K562 (cell line): Measurements from ENCODE around the gene NAP1L1. TPM values are rescaled to one million over a fixed set of nuclear protein-coding genes. Genes with fewer than 3 reads are reported as not detected.

Experiments
- CLOCK ChIP-seq: fragments of 250-450 bp; sonication (Bioruptor Pico); IDR thresholded peaks from 2 replicates; pipeline ENCODE4 v1.4.0; 2020; ENCODE audit warnings: mild to moderate bottlenecking, moderate library complexity, borderline replicate concordance
- EWSR1 ChIP-seq: fragments of 450-650 bp; IDR thresholded peaks from 2 replicates; pipeline ENCODE4 v1.6.1; 2018; ENCODE audit warnings: borderline replicate concordance, mild to moderate bottlenecking, low read depth, moderate library complexity; ENCODE audit not compliant: partially characterized antibody
- HMGXB4 ChIP-seq: sonication (generic); formaldehyde crosslinking; IDR thresholded peaks from 2 replicates; pipeline ENCODE4 v1.8.1; 2023; ENCODE audit warnings: mild to moderate bottlenecking, missing genetic modification reagents
- HNRNPL ChIP-seq: fragments of 200-400 bp; formaldehyde crosslinking; IDR thresholded peaks from 2 replicates; pipeline ENCODE4 v1.6.1; 2017; ENCODE audit warnings: low read depth, mild to moderate bottlenecking, low read length
- HNRNPLL ChIP-seq: fragments of 200-400 bp; formaldehyde crosslinking; IDR thresholded peaks from 2 replicates; pipeline ENCODE4 v1.6.1; 2017; ENCODE audit warnings: low read length, low read depth, mild to moderate bottlenecking; ENCODE audit not compliant: poor library complexity, severe bottlenecking
- ILK ChIP-seq: fragments of 450-650 bp; IDR thresholded peaks from 2 replicates; pipeline ENCODE4 v1.6.1; 2016; ENCODE audit warnings: missing genetic modification characterization, low read depth, mild to moderate bottlenecking, missing compliant biosample characterization, moderate library complexity, borderline replicate concordance
- MAFK ChIP-seq: IDR thresholded peaks from 2 replicates; pipeline ENCODE4 v1.6.1; 2011; ENCODE audit warnings: low read length, improper control_type of control experiment
- MTF1 ChIP-seq: fragments of 250-450 bp; sonication (Bioruptor Pico); IDR thresholded peaks from 2 replicates; pipeline ENCODE4 v1.9.0; 2021; ENCODE audit warnings: moderate library complexity, mild to moderate bottlenecking, inconsistent platforms, borderline replicate concordance
- PTRF ChIP-seq: fragments of 450-650 bp; IDR thresholded peaks from 2 replicates; pipeline ENCODE4 v1.6.1; 2016; ENCODE audit warnings: mild to moderate bottlenecking, missing genetic modification characterization, missing compliant biosample characterization
- RBM17 ChIP-seq: fragments of 200-400 bp; formaldehyde crosslinking; IDR thresholded peaks from 2 replicates; pipeline ENCODE4 v1.6.1; 2017; ENCODE audit warnings: low read depth, mild to moderate bottlenecking, low read length, borderline replicate concordance
- SREBF1 ChIP-seq: fragments of 150-350 bp; IDR thresholded peaks from 2 replicates; pipeline ENCODE4 v1.6.1; 2014; ENCODE audit warnings: antibody characterized with exemption, low read depth, low read length, borderline replicate concordance
- ZFP30 ChIP-seq: fragments of 250-450 bp; sonication (Bioruptor Pico); IDR thresholded peaks from 2 replicates; pipeline ENCODE4 v1.8.0; 2022; ENCODE audit warnings: moderate library complexity, mild to moderate bottlenecking, inconsistent platforms, borderline replicate concordance
- polyA plus RNA-seq, 8 experiments: library from polyadenylated mRNA; depleted of rRNA in 4 of 8; stranded (reverse) in 5 of 8; unstranded in 3 of 8; fragments of >200 nt; fragmentation: Nextera tagmentation in 2 of 8; fragmentation: Illumina TruSeq in 1 of 8; extraction: Ambion mirVana in 2 of 8; extraction: Trizol in 1 of 8; gene quantifications; 2 replicates each; pipeline versions ENCODE4 v1.2.1 to v1.2.3, GENCODE V29; 2011 to 2014; ENCODE audit warnings: inconsistent platforms in 1 of 8, missing spikeins in 1 of 8
- total RNA-seq, 7 experiments: library from RNA; depleted of rRNA in 6 of 7; stranded (reverse); fragments of >200 nt in 6 of 7; fragmentation: Illumina TruSeq in 2 of 7; extraction: Trizol in 2 of 7; gene quantifications; 2 replicates each; pipeline versions ENCODE4 v1.2.1 to v1.2.3, GENCODE V29; 2011 to 2021; ENCODE audit warnings: low replicate concordance in 1 of 7

Gene NAP1L1
- total and polyA plus RNA-seq, 9 of the 15 experiments (the other 6 are each of a cell fraction or from before 2014, with no cell fraction given) = 287 to 747 (median 450) TPM

GRCh38 chr12:76038176-76038575, 46.3 kb downstream of the NAP1L1 start (continued):
- TF ChIP-seq CLOCK (CRISPR knock-in tag) = no peak
- no peak for TF ChIP-seq EWSR1
- TF ChIP-seq SREBF1 = no peak
- no peak for TF ChIP-seq PTRF
- TF ChIP-seq HMGXB4 (CRISPR knock-in tag) = no peak
- TF ChIP-seq ZFP30 (CRISPR knock-in tag) = no peak
- TF ChIP-seq HNRNPL = no peak
- TF ChIP-seq MTF1 (CRISPR knock-in tag) = no peak
- TF ChIP-seq HNRNPLL = no peak
- no peak for TF ChIP-seq ILK
- no peak for TF ChIP-seq RBM17
- no peak for TF ChIP-seq MAFK
- TF ChIP-seq, all 486 proteins: peak for 0
